GM12864 (cell line): Measurements from ENCODE around the gene MASP1.

ENCODE experiments used
- DNase-seq: peaks from one replicate; pipeline ENCODE4 v3.0.0-alpha.2; 2011; ENCODE audit warnings: low read depth
- H3K4me3 ChIP-seq: 2 replicates; pipeline ENCODE4 v1.5.1; 2011; ENCODE audit warnings: mild to moderate bottlenecking, low read depth, low read length, control low read depth
- TF ChIP-seq, protein P1 (sequence below): IDR thresholded peaks from 2 replicates; pipeline ENCODE4 v1.5.1; 2011; ENCODE audit warnings: low read depth, mild to moderate bottlenecking, moderate library complexity, low read length, control low read depth, inconsistent platforms; ENCODE audit errors: missing control alignments

Gene MASP1

DNA sequence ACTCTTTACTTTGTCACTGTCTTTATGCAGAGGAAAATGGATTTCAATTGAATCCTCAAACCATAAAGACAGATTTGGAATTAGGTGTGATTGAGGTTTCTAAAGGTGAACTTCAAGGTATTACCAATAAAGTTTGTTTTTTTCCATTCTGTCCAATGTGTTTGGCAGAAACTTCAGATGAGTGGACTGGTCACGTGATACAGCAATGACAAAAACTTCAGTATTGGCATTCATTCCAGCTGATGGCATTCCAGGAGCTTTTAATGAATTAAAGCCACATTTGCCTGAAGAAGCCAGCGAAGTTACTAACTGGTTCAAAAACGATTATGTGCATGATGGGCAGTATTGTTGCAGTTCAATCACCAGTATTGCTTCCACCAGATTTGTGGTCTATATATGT is 4.5 kb upstream of the MASP1 start:
- no peak for DNase-seq
- TF ChIP-seq, protein P1, sequence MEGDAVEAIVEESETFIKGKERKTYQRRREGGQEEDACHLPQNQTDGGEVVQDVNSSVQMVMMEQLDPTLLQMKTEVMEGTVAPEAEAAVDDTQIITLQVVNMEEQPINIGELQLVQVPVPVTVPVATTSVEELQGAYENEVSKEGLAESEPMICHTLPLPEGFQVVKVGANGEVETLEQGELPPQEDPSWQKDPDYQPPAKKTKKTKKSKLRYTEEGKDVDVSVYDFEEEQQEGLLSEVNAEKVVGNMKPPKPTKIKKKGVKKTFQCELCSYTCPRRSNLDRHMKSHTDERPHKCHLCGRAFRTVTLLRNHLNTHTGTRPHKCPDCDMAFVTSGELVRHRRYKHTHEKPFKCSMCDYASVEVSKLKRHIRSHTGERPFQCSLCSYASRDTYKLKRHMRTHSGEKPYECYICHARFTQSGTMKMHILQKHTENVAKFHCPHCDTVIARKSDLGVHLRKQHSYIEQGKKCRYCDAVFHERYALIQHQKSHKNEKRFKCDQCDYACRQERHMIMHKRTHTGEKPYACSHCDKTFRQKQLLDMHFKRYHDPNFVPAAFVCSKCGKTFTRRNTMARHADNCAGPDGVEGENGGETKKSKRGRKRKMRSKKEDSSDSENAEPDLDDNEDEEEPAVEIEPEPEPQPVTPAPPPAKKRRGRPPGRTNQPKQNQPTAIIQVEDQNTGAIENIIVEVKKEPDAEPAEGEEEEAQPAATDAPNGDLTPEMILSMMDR = no peak
- H3K4me3 ChIP-seq = no peak overlapping the region

DNA sequence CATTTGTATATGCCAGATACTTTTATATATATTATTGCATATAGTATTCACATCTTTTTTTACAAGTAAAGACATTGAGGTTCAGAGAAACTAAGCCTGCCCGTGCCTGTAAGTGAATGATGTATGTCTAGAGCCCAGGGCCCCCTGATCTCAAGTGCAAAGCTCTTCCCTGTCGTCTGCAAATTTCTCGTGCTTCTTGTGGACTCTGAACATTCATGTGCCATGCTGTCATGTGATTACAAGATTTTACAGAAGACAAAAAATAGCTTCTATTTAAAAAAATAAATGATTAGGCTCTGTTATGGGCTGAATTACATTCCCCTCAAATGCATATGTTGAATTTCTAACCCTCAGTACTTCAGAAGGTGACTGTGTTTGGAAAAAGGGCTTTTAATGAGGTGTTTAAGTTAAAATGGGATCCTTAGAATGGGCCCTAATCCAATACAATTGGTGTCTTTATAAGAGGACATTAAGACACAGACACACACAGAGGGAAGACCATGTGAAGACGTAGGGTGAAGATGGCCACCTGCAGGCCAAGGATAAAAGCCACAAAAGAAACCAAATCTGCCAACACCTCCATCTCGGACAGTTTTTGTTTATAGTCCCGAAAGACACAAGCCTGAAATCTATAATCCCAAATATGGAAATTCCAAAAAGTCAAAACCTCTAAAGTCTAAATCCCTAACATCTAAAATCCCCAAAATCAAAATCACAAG is 3.9 kb upstream of the MASP1 start:
- DNase-seq = no peak

DNA sequence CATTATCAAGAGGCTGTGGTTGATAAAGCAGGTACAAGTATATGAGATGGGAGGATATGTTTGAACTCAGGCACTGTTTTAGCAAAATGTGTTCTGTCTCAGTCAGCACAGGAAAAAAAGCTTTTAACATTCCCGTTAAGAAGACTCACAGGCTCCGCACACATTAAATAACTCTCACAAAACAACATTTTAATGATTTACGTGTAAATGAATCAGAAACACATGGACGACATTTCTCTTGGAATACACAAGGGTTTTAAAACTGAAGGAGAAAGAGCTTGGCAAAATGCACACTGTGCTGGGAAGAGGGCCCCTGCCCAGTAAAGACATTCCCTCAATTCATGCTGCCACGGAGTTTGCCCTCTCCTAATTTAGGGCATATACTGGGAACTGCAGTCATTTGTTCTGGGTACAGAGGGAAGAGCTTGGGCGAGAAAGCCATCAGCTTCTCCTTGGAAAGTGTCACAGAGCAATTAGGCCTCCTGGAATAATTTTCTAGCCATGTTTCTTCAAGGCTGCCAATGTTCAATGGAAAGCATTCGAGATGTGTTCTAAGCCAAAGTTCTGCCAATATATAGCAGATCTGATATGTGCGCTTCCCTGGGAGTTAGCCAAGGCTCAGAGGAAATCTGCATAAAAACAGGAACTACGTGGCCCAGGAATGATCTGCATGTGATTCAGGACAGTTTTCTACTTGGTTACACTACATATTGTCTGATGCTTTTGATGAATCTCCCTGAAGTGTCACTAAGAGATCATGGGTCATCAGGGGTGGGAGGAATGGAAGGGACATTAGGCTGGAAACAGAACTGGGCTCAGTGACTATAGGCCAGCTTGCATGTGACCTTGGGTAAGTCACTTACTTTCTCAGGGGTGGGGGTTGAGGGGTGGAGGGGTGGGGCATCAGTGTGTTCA is 2.2 kb upstream of the MASP1 start:
- H3K4me3 ChIP-seq = no peak overlapping the region
- TF ChIP-seq, protein P1 = no peak
- no peak for DNase-seq

More for the DNA sequence above, 3.9 kb upstream of the MASP1 start:
- TF ChIP-seq, protein P1 = no peak
- no peak overlapping the region for H3K4me3 ChIP-seq

DNA sequence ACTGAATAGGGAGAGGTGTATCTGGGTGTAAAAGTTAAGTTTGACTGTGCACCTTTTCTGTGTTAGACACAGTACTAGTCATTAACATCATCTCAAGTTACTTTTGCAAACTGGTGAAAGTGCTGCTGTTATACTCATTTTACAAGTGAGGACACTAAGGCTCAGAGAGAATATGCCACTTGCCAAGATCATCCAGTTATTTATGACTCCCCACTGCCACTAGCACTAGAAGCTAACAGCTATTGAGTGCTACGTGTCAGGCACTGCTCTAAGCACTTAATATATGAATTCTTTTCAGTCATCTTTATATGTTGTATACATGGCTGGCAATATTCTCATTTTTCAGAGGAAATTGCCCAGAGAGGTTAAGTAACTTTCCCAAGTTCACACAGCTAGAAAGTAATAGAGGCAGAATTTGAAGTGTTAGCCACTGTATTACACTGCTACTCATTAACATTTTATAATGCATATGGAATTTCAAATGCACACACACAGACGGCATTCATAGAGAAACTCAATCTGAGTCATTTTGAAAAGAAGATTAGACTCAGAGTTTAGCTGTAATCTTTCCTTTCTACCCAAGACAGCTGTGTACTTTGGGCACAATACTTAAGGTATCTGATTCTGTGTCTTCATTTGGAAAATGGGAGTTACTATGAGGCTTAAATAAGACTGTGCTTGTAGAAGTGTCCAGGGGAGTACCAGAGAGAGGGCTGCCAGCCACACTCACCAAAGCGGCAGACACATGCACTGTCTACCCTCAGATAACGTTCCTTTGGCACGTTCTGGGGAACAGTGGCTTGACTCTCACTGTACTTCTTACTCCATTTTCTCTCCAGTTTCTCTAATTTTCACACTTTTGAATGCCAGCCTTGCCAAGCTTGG is 1.3 kb upstream of the MASP1 start:
- DNase-seq = no peak
- TF ChIP-seq, protein P1 = no peak
- H3K4me3 ChIP-seq = no peak overlapping the region

DNA sequence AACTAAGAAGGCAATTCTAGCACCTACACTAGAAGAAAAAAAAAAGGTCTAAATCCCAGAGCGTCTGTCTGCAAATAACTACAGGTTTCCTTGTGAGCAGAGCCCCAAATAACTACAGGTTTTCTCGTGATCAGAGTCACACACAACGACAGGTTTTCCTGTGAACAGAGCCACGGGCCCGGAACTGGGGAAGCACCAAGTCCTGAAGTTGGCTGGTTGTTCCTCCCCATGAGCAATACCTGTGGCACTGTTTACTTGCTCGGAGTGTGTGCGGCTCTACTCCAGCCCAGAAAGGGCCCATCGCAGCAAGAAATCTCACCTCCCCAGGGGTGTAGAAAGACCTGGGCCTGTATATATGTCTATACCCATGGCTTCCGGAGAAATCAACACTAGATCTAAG is 644 bp upstream of the MASP1 start:
- TF ChIP-seq, protein P1 = no peak
- no peak for DNase-seq
- H3K4me3 ChIP-seq = no peak overlapping the region

DNA sequence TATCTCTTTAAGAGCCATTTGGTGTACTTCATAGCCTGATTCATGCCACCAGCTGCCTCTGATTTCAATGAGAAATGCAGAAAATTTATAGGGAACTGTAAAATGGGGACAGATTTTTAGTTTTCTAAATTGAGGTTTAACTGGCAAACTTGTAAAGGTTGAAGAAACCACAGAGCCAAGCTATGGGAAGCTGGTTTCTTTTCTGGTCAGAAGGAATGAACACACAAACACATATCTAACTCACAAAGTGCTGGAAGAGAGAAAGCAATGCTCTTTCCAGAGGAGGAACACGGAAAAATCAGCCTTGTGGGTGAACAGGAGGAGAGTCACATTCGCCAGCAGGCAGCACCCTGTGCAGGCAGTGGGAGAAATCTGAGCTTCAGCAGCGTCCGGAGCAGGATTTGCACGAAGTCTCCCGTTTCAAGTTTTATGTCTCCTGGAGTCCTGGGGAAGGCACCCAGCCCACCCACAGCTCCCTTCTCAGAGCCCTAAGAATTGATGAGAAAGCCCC is 481 bp downstream of the MASP1 start:
- no peak for DNase-seq
- H3K4me3 ChIP-seq = no peak overlapping the region

More for the DNA sequence above, 481 bp downstream of the MASP1 start:
- TF ChIP-seq, protein P1 = no peak
